HG03558 (cell line): ENCODE data around the gene CCDC190.
"Not testable (repeated sequence)": the region's sequence is repeated elsewhere in the genome, so short reads cannot be mapped to it uniquely, and the experiment has no call there.

Experiments used
- ATAC-seq: cut with Tn5 transposase; IDR thresholded peaks from one replicate; pipeline ENCODE4 v1.9.1; 2021; ENCODE audit warnings: moderate number of reproducible peaks; ENCODE audit not compliant: unreplicated experiment; ENCODE audit errors: extremely low read depth

CCDC190 gene

GRCh38 chr1:162861101-162861500 lies at the start of gene CCDC190:
Gene CCDC190, minus strand, starts transcription at chr1:162861175. Its CDS starts 1,529 bp downstream, at chr1:162859646.
- ATAC-seq = no peak

- no peak for ATAC-seq
These were observed 49.2 kb upstream of the CCDC190 start for GRCh38 chr1:162910161-162910560.

GRCh38 chr1:162908780-162909179 lies 47.8 kb upstream of the CCDC190 start:
- ATAC-seq = no peak

- no peak for ATAC-seq
These were observed 47.3 kb upstream of the CCDC190 start for GRCh38 chr1:162908236-162908635.

- ATAC-seq = no peak
These were observed 45.5 kb upstream of the CCDC190 start for GRCh38 chr1:162906485-162906884.

GRCh38 chr1:162905174-162906158 lies 44.5 kb upstream of the CCDC190 start:
- ATAC-seq = no peak

GRCh38 chr1:162904579-162904978 lies 43.6 kb upstream of the CCDC190 start:
- no peak for ATAC-seq

GRCh38 chr1:162904023-162904422 lies 43.0 kb upstream of the CCDC190 start:
- no peak for ATAC-seq

- ATAC-seq = no peak
These were observed 42.3 kb upstream of the CCDC190 start for GRCh38 chr1:162903246-162903645.

- ATAC-seq = no peak
These were observed 41.4 kb upstream of the CCDC190 start for GRCh38 chr1:162902416-162902815.

- ATAC-seq = no peak
These were observed 40.3 kb upstream of the CCDC190 start for GRCh38 chr1:162901243-162901642.

- no peak for ATAC-seq
These were observed 38.6 kb upstream of the CCDC190 start for GRCh38 chr1:162899422-162900146.

- no peak for ATAC-seq
These were observed 32.6 kb upstream of the CCDC190 start for GRCh38 chr1:162893612-162893908.

GRCh38 chr1:162892906-162893611 lies 32.1 kb upstream of the CCDC190 start:
- no peak for ATAC-seq

GRCh38 chr1:162889989-162890388 lies 29.0 kb upstream of the CCDC190 start:
- ATAC-seq = no peak

- no peak for ATAC-seq
These were observed 25.7 kb upstream of the CCDC190 start for GRCh38 chr1:162886705-162887104.

- ATAC-seq = no peak
These were observed 24.3 kb upstream of the CCDC190 start for GRCh38 chr1:162885265-162885664.

GRCh38 chr1:162884831-162885230 lies 23.9 kb upstream of the CCDC190 start:
- ATAC-seq = no peak

GRCh38 chr1:162882248-162882674 lies 21.3 kb upstream of the CCDC190 start:
- ATAC-seq = no peak

- no peak for ATAC-seq
These were observed 20.6 kb upstream of the CCDC190 start for GRCh38 chr1:162881590-162881989.

- not testable (repeated sequence) for ATAC-seq
These were observed 19.6 kb upstream of the CCDC190 start for GRCh38 chr1:162880617-162881016.
